A549 (cell line): ENCODE measurements around the gene ALDH16A1. TPM values are rescaled to one million over a fixed set of nuclear protein-coding genes. Genes with fewer than 3 reads are reported as not detected.

Experiments used
- ATAC-seq, 2 experiments: fragments of 200-7000 bp in 1 of 2; fragments of >200 bp in 1 of 2; cut with Nextera tagmentation in 1 of 2; cut with Tn5 transposase in 1 of 2; 3 replicates each; pipeline versions ENCODE4 v1.8.0 to v1.9.1; 2018 to 2020; ENCODE audit warnings: mild to moderate bottlenecking in 1 of 2, moderate library complexity in 1 of 2
- CTCF ChIA-PET: fragments of 300-600 bp; sonication (Branson Sonifier 250); formaldehyde crosslinking; extraction: SDS; loops from one replicate; lab custom pipeline; 2021; ENCODE audit warnings: antibody characterized with exemption, inconsistent platforms; lab: Yijun Ruan, JAX
- POLR2A ChIA-PET: fragments of 350-600 bp; formaldehyde crosslinking; extraction: SDS; loops from one replicate; lab custom pipeline; 2021; ENCODE audit warnings: antibody characterized with exemption, inconsistent platforms; lab: Yijun Ruan, JAX
- DNase-seq, 2 experiments: peaks; one replicate each; pipeline versions ENCODE4 v3.0.0 to v3.0.0-alpha.2; 2011 to 2016; ENCODE audit warnings: low read depth in 1 of 2, low spot score in 1 of 2
- FAIRE-seq: peaks from 2 replicates; lab custom pipeline; 2011; peaks lifted over from hg19 to GRCh38; lab: Jason Lieb, UNC
- H3K27ac ChIP-seq, 2 experiments: fragments of >200 bp; sonication (Bioruptor Twin); formaldehyde crosslinking; 3 replicates each; pipeline ENCODE4 v1.5.1; 2016 to 2017
- H3K4me1 ChIP-seq: fragments of >200 bp; sonication (Bioruptor Twin); formaldehyde crosslinking; 3 replicates; pipeline ENCODE4 v1.6.1; 2016
- H3K4me2 ChIP-seq: fragments of >200 bp; sonication (Bioruptor Twin); formaldehyde crosslinking; 3 replicates; pipeline ENCODE4 v1.6.1; 2016
- H3K4me3 ChIP-seq: fragments of >200 bp; sonication (Bioruptor Twin); formaldehyde crosslinking; 3 replicates; pipeline ENCODE4 v1.5.1; 2016
- H3K9me3 ChIP-seq: fragments of >200 bp; sonication (Bioruptor Twin); formaldehyde crosslinking; 3 replicates; pipeline ENCODE4 v1.6.1; 2016
- BCL3 ChIP-seq: fragments of >200 bp; sonication (Bioruptor Twin); formaldehyde crosslinking; IDR thresholded peaks from 3 replicates; pipeline ENCODE4 v1.6.1; 2016
- CHD2 ChIP-seq: fragments of 150-350 bp; IDR thresholded peaks from 2 replicates; pipeline ENCODE4 v1.6.1; 2014; ENCODE audit warnings: low read length; ENCODE audit not compliant: partially characterized antibody
- CHD4 ChIP-seq: fragments of 200-600 bp; sonication (generic); IDR thresholded peaks from 2 replicates; pipeline ENCODE4 v1.6.1; 2016; ENCODE audit warnings: antibody characterized with exemption, mild to moderate bottlenecking, borderline replicate concordance
- ESRRA ChIP-seq: fragments of 150-350 bp; IDR thresholded peaks from 2 replicates; pipeline ENCODE4 v1.6.1; 2014; ENCODE audit warnings: mild to moderate bottlenecking, low read length, borderline replicate concordance
- FOSB ChIP-seq: fragments of 250-450 bp; sonication (Bioruptor Pico); IDR thresholded peaks from 2 replicates; pipeline ENCODE4 v1.5.0; 2020; ENCODE audit warnings: mild to moderate bottlenecking, moderate library complexity
- HES2 ChIP-seq: fragments of >200 bp; sonication (Bioruptor Twin); formaldehyde crosslinking; IDR thresholded peaks from 2 replicates; pipeline ENCODE4 v1.6.1; 2016
- HOXA7 ChIP-seq: fragments of 250-450 bp; sonication (Bioruptor Pico); IDR thresholded peaks from 2 replicates; pipeline ENCODE4 v1.5.0; 2020; ENCODE audit warnings: mild to moderate bottlenecking, moderate library complexity
- JUNB ChIP-seq: fragments of >200 bp; sonication (Bioruptor Twin); formaldehyde crosslinking; IDR thresholded peaks from 2 replicates; pipeline ENCODE4 v1.6.1; 2016
- MAFK ChIP-seq: fragments of 450-650 bp; IDR thresholded peaks from 2 replicates; pipeline ENCODE4 v1.6.1; 2014; ENCODE audit not compliant: partially characterized antibody
- NPAS2 ChIP-seq: fragments of 250-450 bp; sonication (Bioruptor Pico); IDR thresholded peaks from 2 replicates; pipeline ENCODE4 v1.8.0; 2022; ENCODE audit warnings: mild to moderate bottlenecking, moderate library complexity, borderline replicate concordance
- PBX3 ChIP-seq: IDR thresholded peaks from 2 replicates; pipeline ENCODE4 v1.6.1; 2012
- POLR2A ChIP-seq: IDR thresholded peaks from 2 replicates; pipeline ENCODE4 v1.6.1; 2012; ENCODE audit warnings: mild to moderate bottlenecking, low read length
- RCOR1 ChIP-seq: fragments of 150-350 bp; IDR thresholded peaks from 2 replicates; pipeline ENCODE4 v1.6.1; 2014; ENCODE audit warnings: antibody characterized with exemption, low read length, low read depth
- RFX5 ChIP-seq: fragments of 450-650 bp; IDR thresholded peaks from 2 replicates; pipeline ENCODE4 v1.7.1; 2014; ENCODE audit warnings: antibody characterized with exemption, mild to moderate bottlenecking, moderate library complexity
- TP53 ChIP-seq: fragments of 250-450 bp; sonication (Bioruptor Pico); IDR thresholded peaks from 2 replicates; pipeline ENCODE4 v1.5.0; 2021; ENCODE audit warnings: mild to moderate bottlenecking, moderate library complexity
- ZC3H11A ChIP-seq: fragments of 450-650 bp; IDR thresholded peaks from 2 replicates; pipeline ENCODE4 v1.6.1; 2014; ENCODE audit warnings: antibody characterized with exemption, mild to moderate bottlenecking
- ZFP36 ChIP-seq: fragments of 450-650 bp; IDR thresholded peaks from 2 replicates; pipeline ENCODE4 v1.6.1; 2014; ENCODE audit warnings: borderline replicate concordance; ENCODE audit not compliant: partially characterized antibody
- whole genome bisulfite sequencing: methylation state at CpG from one replicate; pipeline ENCODE4 v1.1.6; 2017; ENCODE audit errors: missing lambda C conversion rate; 5-methylcytosine and 5-hydroxymethylcytosine counted together
- polyA plus RNA-seq, 4 experiments: library from polyadenylated mRNA; depleted of rRNA in 3 of 4; stranded (reverse); fragments of >200 nt; fragmentation: RNase III in 1 of 4; extraction: RNeasy Plus Mini Kit Qiagen cat#74134 plus additional on column Dnase treatment in 1 of 4; gene quantifications; 2 replicates in 3 of 4; 3 replicates in 1 of 4; pipeline ENCODE4 v1.2.3, GENCODE V29; 2011 to 2017
- TF ChIP-seq, protein P1 (sequence below): fragments of 150-350 bp; IDR thresholded peaks from 2 replicates; pipeline ENCODE4 v1.6.1; 2014; ENCODE audit warnings: low read depth, mild to moderate bottlenecking, low read length
- TF ChIP-seq, protein P2 (sequence below): IDR thresholded peaks from 2 replicates; pipeline ENCODE4 v1.6.1; 2012
- TF ChIP-seq, protein P3 (sequence below): fragments of 200-600 bp; sonication (generic); IDR thresholded peaks from 2 replicates; pipeline ENCODE4 v1.6.1; 2016; ENCODE audit warnings: antibody characterized with exemption, mild to moderate bottlenecking, moderate library complexity

Gene ALDH16A1
- polyA plus RNA-seq, 2 of the 4 experiments (the other 2 are of a cell fraction): 10.2 to 23.0 TPM

DNA sequence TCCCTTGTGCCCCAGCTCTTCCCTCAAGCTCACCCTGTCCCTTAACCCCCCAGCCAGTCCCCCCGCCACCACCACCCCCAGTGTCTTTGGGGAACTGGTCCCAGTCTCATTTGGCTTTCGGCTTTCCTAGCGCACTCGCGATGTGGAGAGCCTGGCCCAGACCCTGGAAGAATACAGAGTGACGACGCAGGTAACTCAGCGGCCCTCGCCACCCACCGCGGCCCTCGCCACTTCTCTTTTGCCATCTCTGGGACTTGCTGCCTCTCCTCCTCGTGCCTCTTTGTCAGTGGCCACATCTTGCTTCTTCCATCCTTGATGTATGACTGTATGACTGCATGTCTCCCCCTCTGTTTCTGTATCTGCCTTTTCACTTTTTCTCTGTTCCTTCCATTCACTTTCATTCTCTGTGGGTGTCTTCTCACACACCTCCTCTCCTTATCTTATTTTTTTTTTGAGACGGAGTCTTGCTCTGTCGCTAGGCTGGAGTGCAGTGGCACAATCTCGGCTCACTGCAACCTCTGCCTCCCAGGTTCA lies 45.5 kb upstream of the ALDH16A1 start:
- no peak overlapping the region for H3K4me2 ChIP-seq
- H3K4me1 ChIP-seq: no peaks in the 10 kb centered on the region
- ChIA-PET POLR2A (interaction anchor here (1.0 kb wide), 1 partner anchor 46 kb away, joined by 3 read pairs; the partner anchor contains the start of gene ALDH16A1), CTCF (interaction anchor here (1.2 to 8.0 kb wide), 4 partner anchors 16 to 106 kb away, joined by 4 to 68 read pairs (median 6); partner anchors contain the start of gene FLT3LG)
- no peak for ATAC-seq
- TF ChIP-seq JUNB: no peak
- no peak for TF ChIP-seq ZFP36
- TF ChIP-seq, protein P1, sequence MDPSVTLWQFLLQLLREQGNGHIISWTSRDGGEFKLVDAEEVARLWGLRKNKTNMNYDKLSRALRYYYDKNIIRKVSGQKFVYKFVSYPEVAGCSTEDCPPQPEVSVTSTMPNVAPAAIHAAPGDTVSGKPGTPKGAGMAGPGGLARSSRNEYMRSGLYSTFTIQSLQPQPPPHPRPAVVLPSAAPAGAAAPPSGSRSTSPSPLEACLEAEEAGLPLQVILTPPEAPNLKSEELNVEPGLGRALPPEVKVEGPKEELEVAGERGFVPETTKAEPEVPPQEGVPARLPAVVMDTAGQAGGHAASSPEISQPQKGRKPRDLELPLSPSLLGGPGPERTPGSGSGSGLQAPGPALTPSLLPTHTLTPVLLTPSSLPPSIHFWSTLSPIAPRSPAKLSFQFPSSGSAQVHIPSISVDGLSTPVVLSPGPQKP: no peak
- TF ChIP-seq, protein P2, sequence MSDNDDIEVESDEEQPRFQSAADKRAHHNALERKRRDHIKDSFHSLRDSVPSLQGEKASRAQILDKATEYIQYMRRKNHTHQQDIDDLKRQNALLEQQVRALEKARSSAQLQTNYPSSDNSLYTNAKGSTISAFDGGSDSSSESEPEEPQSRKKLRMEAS: no peak
- TF ChIP-seq NPAS2 (CRISPR knock-in tag): no peak
- no peak for TF ChIP-seq PBX3
- no peak for TF ChIP-seq HES2
- no peak for TF ChIP-seq ZC3H11A
- no peak for TF ChIP-seq BCL3
- TF ChIP-seq MAFK: no peak
- no peak for TF ChIP-seq CHD4
- no peak for TF ChIP-seq ESRRA
- no peak for TF ChIP-seq POLR2A
- no peak for TF ChIP-seq TP53 (CRISPR knock-in tag)
- no peak for TF ChIP-seq CHD2
- no peak for TF ChIP-seq FOSB (CRISPR knock-in tag)
- no peak for TF ChIP-seq RCOR1
- no peak for TF ChIP-seq RFX5
- TF ChIP-seq, protein P3, sequence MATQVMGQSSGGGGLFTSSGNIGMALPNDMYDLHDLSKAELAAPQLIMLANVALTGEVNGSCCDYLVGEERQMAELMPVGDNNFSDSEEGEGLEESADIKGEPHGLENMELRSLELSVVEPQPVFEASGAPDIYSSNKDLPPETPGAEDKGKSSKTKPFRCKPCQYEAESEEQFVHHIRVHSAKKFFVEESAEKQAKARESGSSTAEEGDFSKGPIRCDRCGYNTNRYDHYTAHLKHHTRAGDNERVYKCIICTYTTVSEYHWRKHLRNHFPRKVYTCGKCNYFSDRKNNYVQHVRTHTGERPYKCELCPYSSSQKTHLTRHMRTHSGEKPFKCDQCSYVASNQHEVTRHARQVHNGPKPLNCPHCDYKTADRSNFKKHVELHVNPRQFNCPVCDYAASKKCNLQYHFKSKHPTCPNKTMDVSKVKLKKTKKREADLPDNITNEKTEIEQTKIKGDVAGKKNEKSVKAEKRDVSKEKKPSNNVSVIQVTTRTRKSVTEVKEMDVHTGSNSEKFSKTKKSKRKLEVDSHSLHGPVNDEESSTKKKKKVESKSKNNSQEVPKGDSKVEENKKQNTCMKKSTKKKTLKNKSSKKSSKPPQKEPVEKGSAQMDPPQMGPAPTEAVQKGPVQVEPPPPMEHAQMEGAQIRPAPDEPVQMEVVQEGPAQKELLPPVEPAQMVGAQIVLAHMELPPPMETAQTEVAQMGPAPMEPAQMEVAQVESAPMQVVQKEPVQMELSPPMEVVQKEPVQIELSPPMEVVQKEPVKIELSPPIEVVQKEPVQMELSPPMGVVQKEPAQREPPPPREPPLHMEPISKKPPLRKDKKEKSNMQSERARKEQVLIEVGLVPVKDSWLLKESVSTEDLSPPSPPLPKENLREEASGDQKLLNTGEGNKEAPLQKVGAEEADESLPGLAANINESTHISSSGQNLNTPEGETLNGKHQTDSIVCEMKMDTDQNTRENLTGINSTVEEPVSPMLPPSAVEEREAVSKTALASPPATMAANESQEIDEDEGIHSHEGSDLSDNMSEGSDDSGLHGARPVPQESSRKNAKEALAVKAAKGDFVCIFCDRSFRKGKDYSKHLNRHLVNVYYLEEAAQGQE: no peak
- no peak for TF ChIP-seq HOXA7 (CRISPR knock-in tag)
- no peak for DNase-seq
- H3K27ac ChIP-seq: no peak overlapping the region
- 84% methylated on average over 15 of the region's 16 CpGs for WGBS
- H3K4me3 ChIP-seq: no peak overlapping the region
- H3K9me3 ChIP-seq: no peaks in the 10 kb centered on the region
- no peak for FAIRE-seq
